GM10248 (cell line): ENCODE results near the gene GAMT.

Experiments used
- CTCF ChIA-PET: fragments of 300-600 bp; sonication (Branson Sonifier 250); formaldehyde crosslinking; extraction: SDS; loops from one replicate; lab custom pipeline; 2021; ENCODE audit warnings: antibody characterized with exemption; lab: Yijun Ruan, JAX
- POLR2A ChIA-PET: fragments of 350-650 bp; sonication (Branson Sonifier 250); formaldehyde crosslinking; extraction: SDS; loops from one replicate; lab custom pipeline; 2020; ENCODE audit warnings: antibody characterized with exemption; lab: Yijun Ruan, JAX
- DNase-seq: peaks from one replicate; pipeline ENCODE4 v3.0.0; 2012; ENCODE audit errors: extremely low spot score
- TF ChIP-seq, protein P1 (sequence below): IDR thresholded peaks from 2 replicates; pipeline ENCODE4 v1.5.1; 2012; ENCODE audit warnings: mild to moderate bottlenecking, low read depth; ENCODE audit errors: extremely low read depth, missing control alignments, control extremely low read depth

GAMT gene

DNA sequence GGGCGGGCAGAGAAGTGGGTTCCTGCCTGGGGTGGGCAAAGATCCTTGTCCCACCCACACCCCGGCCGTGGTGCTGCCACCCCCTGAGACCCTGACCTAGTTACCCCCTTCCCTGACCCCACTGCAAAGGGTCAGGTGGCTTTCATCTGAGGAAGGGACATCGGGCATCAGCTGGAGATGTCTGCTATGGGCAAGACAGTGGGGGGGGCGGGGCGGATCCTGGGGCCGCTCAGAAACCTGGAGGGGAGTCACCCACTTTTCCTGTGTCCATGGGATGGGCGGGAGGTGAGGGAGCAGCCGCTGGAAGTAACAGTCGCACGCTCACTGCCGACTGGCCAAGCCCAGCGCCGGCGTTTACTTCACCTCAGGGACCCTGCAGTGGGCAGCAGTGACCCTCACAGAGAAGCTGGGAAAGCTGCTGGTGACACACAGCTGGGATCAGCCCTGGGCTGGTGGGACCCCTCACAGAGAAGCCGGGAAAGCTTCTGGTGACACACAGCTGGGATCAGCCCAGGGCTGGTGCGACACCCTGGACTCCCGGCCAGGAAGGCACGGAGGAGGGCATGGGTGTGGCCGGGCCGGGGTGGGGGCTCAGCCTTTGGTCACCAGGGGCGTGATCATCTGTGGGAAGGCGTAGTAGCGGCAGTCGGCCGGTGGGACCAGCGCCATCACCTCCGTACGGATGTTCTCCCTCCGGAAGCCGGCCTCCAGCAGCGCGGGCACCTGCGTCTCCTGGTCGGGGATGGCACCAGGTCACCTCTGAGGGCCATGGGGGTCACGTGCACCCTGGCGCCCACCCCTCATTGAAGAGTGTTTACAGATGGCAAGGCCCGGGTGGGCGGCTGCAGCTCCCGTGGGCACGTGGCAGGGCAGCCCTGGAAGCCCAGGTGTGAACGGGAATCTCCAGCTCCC lies 4.3 kb downstream of the GAMT start:
- DNase-seq: no peak
- ChIA-PET CTCF (no interaction called here), POLR2A (interaction anchor here (1.4 kb wide), 1 partner anchor 128 kb away, joined by 4 read pairs; the partner anchor contains the start of gene CIRBP)
- TF ChIP-seq, protein P1, sequence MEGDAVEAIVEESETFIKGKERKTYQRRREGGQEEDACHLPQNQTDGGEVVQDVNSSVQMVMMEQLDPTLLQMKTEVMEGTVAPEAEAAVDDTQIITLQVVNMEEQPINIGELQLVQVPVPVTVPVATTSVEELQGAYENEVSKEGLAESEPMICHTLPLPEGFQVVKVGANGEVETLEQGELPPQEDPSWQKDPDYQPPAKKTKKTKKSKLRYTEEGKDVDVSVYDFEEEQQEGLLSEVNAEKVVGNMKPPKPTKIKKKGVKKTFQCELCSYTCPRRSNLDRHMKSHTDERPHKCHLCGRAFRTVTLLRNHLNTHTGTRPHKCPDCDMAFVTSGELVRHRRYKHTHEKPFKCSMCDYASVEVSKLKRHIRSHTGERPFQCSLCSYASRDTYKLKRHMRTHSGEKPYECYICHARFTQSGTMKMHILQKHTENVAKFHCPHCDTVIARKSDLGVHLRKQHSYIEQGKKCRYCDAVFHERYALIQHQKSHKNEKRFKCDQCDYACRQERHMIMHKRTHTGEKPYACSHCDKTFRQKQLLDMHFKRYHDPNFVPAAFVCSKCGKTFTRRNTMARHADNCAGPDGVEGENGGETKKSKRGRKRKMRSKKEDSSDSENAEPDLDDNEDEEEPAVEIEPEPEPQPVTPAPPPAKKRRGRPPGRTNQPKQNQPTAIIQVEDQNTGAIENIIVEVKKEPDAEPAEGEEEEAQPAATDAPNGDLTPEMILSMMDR: no peak

DNA sequence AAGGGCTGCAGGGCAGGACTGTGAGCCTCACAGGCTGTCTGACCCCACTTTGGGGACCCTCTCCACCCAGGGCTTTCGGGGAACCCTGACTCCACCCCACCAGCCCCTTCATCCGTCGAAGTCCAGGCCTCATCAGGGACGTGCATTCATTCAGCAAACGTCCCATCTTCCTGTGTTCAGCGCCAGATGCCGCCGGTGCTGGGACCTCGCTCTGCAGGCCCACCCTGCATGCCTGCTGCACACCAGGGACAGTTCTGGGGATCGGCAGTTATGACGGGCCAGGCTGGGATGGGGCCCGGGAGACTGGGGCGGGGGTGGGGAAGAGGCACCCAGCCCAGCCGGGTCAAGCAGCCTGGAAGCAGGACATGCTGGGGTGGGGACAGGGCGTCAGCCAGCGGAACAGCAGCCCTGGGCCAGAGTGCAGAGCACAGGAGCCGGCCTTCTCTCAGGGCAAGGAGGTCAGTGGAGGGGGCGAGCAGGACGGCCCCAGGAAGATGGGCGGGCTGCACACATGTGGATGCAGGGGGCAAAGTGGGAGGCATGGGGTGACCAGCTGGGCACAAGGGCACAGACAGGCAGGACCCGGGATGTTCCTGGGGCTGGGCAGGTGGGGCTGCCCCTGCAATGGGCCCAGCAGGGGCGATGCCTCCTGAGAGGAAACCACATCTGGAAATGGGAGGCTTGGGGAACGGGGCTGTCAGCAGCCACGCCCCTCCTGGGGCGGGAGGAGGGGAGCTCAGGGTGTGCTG lies 5.1 kb downstream of the GAMT start:
- POLR2A ChIA-PET: interaction anchor here (1.4 kb wide), 1 partner anchor 127 kb away, joined by 4 read pairs; the partner anchor contains the start of gene CIRBP
- TF ChIP-seq, protein P1: no peak
- DNase-seq: no peak
- CTCF ChIA-PET: no interaction called here

DNA sequence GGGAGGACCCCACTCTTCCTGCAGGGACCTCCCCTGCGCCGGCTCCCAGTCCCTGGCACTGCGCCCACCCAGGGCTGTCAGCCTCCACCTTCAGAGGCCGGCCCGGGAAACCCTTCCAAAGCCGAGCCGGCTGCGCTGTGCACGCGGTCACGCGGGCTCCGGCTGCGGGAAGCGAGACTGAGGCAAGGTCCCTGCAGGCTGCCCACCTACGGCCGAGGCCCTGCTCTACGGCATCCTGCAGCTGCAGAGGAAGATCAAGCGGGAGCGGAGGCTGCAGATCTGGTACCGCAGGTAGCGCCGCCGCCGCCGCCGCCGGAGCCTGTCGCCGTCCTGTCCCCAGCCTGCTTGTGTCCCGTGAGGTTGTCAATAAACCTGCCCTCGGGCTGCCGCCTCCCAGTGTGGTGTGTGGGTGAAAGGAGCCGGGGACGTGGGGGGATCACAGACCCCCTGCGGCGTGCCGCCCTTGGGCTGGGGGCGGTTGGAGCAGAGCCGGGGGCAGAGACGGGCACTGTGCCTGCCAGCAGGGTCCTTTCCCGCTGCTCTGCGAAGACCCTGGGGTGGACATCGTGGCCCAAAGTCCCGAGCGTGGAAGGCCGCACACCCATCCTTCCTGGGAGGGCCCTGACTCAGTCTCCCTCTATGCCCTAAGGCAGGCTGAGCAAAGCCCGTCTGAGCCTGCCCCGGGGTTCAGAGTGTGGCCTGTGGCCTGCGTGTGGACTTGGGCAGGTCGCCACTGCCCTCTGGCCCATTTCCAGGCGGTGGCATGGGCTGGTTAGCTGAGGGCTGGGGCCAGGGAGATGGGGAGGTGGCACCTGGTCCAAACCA lies 5.9 kb downstream of the GAMT start:
- TF ChIP-seq, protein P1: no peak
- ChIA-PET POLR2A (interaction anchor here (1.4 to 1.6 kb wide), 2 partner anchors 126 to 127 kb away, joined by 4 read pairs; partner anchors contain the start of gene CIRBP), CTCF (no interaction called here)
- no peak for DNase-seq

DNA sequence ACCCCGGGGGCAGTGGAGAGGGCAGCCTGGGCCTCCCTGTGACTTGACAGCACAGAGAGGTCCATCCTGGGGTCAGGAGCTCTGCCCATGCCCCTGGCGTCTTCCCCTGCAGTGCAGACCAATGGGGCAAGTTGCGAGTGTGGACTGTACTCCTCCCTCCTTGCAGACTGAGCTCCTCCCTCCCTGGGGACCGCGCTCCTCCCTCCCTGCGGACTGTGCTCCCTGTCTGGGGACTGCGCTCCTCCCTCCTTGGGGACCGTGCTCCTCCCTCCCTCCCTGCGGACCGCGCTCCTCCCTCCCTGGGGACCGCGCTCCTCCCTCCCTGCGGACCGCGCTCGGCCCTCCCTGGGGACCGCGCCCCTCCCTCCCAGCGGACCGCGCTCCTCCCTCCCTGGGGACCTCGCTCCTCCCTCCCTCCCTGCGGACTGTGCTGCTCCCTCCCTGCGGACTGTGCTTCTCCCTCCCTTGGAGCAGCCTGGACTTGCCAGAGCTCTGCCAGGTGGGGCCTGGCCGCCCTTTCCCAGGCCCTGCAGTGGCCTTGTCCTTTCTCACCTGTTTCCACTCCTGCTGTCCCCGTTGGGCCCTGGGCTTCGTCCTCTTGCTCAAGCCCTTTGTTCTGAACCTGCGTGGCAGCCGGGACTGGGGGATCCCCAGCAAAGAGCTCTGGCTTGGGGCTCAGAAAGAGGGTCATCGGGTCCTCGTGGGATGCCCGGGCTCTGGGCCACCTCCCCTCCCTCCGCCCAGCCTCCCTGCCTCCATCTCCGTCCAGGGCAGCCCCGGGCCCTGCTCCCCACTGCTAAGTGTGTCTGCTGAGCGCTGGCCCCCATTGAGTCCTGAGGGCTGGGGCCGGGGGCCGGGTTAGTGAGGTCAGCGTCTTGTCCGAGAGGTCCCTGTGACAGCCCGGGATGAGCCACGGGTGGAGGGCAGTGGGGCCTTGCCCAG lies 6.8 kb downstream of the GAMT start:
- no peak for DNase-seq
- POLR2A ChIA-PET: interaction anchor here (1.6 kb wide), 1 partner anchor 126 kb away, joined by 4 read pairs; no protein-coding TSS in a partner anchor
- CTCF ChIA-PET: no interaction called here
- TF ChIP-seq, protein P1: no peak

DNA sequence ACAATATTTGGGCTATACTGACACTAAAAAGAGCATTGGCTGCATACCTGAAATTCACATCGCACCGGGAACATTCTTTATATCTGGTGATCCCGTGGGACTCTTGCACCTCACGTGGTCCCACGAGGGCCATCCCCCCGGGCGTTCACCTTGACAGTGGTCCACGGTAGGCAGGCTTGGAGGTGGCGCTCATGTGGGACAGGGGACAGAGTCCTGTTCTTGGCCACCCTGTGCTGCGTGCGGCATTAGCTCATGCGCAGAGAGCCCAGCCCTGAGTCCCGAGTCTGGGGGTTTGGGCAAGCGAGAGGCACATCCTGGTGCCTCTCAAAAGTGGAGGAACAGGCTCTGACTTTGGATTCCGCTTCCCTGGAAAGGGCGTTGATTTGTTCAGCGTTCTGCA lies 7.5 kb downstream of the GAMT start:
- no peak for DNase-seq
- TF ChIP-seq, protein P1: no peak
- ChIA-PET POLR2A (interaction anchor here (1.6 kb wide), 1 partner anchor 125 kb away, joined by 4 read pairs; no protein-coding TSS in a partner anchor), CTCF (no interaction called here)
